SW 1271 (cell line): ENCODE results near the gene CARNS1.
A peak's percentile ranks its signal among the peaks of the same experiment; 100 is the strongest.

ENCODE experiments used
- DNase-seq, 2 experiments: peaks; one replicate each; lab custom pipeline; 2025; lab: John Stamatoyannopoulos, UW

CARNS1 gene

GRCh38 chr11:67441098-67441563 is 25.7 kb downstream of the CARNS1 start:
- DNase-seq = no peak

DNA sequence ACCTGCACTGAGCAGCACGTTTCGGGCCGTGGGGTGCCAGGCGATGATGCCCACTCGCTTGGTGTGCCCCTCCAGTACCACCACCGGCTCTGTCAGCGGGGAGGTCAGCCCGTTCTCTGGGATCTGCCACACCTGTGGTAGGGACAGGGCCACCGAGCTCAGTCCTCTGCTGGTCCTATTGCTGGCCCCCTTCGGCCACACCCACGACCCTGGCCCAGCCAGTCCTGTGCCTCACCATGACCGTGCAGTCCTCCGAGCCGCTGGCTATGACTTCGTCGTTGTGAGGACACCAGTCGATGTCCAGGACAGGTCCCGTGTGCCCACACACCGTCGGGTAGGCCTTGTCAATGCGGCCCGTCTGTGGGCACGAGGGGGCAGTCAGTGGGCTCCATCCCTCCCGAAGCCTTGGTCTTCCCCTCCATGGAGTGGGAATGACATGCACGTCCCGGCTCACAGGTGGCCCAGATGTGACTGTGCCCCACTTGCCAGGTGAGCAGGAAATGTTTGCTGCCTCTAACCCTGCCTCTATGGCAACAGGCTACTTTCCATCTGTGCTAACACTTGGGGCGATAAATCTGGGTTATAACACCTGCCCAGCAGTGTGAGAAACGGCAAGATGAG is 26.4 kb downstream of the CARNS1 start:
- DNase-seq = no peak

GRCh38 chr11:67442504-67443404 is 27.3 kb downstream of the CARNS1 start:
- no peak for DNase-seq

DNA sequence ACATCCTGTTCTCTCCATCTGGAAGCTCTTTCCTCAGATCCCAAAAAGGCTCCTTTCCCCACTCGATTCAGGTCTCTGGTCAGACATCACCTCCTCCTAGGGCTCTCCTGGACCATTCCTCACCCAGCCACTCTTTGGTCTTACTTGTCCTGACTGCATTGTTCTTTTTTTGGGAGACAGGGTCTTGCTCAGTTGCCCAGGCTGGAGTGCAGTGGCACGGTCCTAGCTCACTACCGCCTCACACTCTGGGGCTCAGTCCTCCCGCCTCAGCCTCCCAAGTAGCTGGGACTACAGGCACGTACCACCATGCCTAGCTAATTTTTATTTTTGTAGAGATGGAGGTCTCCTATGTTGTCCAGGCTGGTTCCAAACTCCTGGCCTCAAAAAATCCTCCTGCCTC is 30.0 kb downstream of the CARNS1 start:
- no peak for DNase-seq

GRCh38 chr11:67448220-67448609 is 32.7 kb downstream of the CARNS1 start:
- no peak for DNase-seq

DNA sequence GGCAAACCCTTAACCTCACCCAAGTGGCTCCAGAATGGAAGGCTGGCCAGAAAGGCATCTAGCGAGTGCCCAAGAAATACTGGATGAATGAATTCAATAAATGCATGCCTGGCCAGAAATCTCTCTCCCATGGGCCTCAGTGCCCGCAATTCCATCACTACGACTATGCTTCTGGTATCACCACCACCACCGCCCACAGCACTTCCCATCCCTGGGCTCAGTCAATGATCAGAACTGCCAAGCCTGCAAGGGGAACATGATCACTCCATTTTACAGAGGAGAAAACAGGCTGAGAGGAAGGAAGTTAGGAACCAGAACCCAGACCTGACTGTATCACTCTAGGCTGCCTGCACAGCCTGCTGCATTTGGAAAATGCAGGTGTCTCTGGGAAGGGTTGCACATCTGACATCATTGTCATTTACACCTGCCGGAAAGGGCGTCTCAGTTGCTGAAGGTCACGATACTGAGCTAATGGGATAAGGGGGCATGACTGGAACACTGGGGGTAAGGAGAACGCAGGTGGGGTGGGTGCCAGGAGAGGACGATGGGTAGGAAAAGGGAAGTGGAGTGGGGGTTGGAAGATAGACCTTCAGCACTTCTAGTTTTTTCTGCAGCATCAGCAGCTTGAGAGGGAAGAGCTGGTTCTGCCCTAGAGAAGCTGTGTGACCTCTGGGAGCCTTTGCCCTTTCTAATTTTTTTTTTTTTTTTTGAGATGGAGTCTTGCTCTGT is 33.8 kb downstream of the CARNS1 start:
- no peak for DNase-seq

GRCh38 chr11:67450796-67451657 is 35.5 kb downstream of the CARNS1 start:
- DNase-seq = no peak

GRCh38 chr11:67451658-67451976 is 36.1 kb downstream of the CARNS1 start:
- DNase-seq = no peak

DNA sequence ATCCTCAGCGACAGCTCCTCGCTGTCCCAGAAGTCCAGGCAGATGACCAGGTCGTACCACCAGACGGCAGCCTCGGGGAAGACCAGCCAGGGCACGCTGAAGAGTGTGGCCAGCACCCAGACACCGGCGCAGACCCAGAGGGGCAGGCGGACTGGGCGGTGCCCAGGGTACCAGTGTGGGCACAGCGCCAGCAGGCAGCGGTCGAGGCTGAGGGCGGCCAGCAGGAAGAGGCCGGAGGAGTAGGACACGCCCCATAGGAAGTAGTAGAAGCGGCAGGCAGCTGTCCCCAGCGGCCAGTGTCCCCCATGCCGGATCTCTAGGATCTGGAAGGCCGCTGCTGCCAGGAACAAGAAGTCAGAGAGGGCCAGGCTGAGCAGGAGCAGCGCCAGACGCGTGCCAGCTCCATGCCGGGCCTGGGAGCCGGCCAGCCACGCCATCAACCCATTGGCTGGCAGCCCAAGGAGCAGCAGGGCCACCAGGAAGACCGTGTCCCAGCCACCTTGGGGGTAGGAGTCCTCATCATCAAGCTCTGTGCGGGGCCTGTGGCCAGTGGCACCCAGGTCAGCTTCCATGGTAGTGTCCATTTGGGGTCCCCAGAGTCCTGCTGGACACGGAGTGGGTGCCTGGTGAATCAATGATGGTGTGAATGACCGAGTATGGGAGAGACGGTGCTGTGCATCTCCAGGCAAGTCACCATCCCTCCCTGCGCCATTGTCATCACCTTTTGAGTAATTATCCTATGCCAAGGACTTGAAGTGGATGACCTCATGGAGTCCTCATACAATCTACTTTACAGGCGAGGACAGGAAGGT is 36.9 kb downstream of the CARNS1 start, which contains the start of gene GPR152:
TSS of gene GPR152 (minus strand) at position 589 of the 812 bp plus-strand sequence. CDS start at position 584, 5 bp downstream.
- DNase-seq = no peak

- no peak for DNase-seq
These were observed 38.6 kb downstream of the CARNS1 start for GRCh38 chr11:67453816-67454732.

- no peak for DNase-seq
These were observed 39.6 kb downstream of the CARNS1 start, which contains the start of gene CABP4 for GRCh38 chr11:67455054-67455453. TSS of gene CABP4 (plus strand) at chr11:67455354. CDS start at chr11:67455424, 70 bp downstream.

- no peak for DNase-seq
These were observed 40.7 kb downstream of the CARNS1 start for GRCh38 chr11:67456068-67456705.

GRCh38 chr11:67457453-67457852 is 42.0 kb downstream of the CARNS1 start:
- no peak for DNase-seq

DNA sequence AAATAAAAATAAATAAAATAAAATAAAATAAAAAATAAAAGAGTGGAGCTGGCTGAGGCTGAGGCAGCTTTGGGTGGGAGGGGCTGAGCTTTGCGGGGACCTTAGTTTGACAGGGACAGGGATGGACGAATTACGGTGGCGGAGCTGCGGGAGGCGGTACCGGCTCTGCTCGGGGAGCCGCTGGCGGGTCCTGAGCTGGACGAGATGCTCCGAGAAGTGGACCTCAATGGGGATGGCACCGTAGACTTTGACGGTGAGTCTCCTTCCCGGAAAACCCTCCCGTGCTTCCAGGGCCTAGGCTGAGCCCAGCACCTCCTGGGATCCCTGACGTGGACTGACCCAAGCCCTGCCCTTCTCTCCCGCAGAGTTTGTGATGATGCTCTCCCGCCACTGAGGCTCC is 42.8 kb downstream of the CARNS1 start:
- DNase-seq = no peak

DNA sequence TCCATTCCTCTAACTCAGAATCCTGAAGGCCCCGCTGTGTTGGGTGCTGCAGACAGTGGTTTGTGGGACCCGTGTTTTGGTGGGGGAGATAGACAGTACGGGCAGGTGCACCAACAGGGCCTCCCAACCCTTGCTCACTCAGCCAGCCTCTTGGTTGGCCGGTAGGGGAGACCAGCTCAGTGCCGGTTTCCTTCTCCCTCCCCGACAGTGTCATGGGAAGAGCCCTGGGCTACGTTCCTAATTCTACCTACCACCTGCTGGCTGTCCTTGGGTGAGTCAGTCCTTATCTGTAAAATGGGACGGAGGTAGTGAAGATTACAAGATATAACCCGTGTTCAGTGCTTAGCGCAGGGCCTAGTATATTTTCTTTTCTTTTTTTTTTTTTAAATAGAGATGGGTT is 47.7 kb downstream of the CARNS1 start:
- DNase-seq = no peak

- DNase-seq = peak; percentile 64 to 81
These were observed 48.4 kb downstream of the CARNS1 start for GRCh38 chr11:67463680-67464410.

- DNase-seq = peak; percentile 85 to 89
These were observed 49.1 kb downstream of the CARNS1 start for GRCh38 chr11:67464411-67465188.

GRCh38 chr11:67465189-67465510 is 49.7 kb downstream of the CARNS1 start:
- no peak for DNase-seq
